ENCODE measurements around the gene SEC24D.

The SEC24D gene

DNA sequence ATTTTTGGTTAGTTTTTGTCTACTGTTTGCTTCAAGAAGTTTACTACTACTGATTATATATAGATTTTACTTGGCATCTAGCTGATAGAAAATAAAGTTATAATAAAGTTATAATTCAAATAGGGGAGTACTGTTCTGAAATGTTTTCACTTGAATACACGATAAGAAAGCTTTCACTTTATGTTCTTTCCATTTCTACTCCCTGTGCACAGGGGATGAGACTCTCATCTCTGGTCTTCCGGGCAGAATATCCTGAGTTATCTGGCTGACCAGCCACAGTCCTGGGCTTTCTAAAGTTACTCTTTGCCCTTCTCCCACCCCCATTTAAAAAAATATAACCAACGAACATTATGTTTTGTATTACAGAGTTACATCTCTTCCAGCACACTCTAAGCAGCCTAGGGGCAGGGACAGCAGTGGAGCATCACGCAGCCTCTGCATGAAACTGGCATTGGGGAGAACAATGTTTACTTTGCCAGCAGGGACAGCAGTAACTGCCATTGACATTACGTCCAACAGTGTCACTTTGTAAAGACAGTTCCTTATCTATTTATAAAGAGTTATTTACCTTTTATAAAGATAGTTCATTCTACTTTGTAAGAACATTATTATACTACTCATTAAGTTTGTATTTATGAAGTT, 86.5 kb downstream of the SEC24D start:
- DNase-seq = no peak
- TF ChIP-seq POLR2A (IDR thresholded peaks at IDR 0.05; ENCODE audit: low read length) (no peak), GATA1 (IDR thresholded peaks at IDR 0.05; ENCODE audit: low read depth, low read length) (no peak)

- TF ChIP-seq POLR2A (IDR thresholded peaks at IDR 0.05; ENCODE audit: low read length) = no peak
- no peak for TF ChIP-seq GATA1 (IDR thresholded peaks at IDR 0.05; ENCODE audit: low read depth, low read length)
These were observed 89.5 kb downstream of the SEC24D start for GRCh38 chr4:118746251-118746919.

GRCh38 chr4:118745357-118745756, 90.6 kb downstream of the SEC24D start:
- no peak for DNase-seq

More at GRCh38 chr4:118746251-118746919, 89.5 kb downstream of the SEC24D start:
- no peak for DNase-seq

GRCh38 chr4:118743867-118744266, 92.1 kb downstream of the SEC24D start:
- TF ChIP-seq POLR2A (IDR thresholded peaks at IDR 0.05; ENCODE audit: low read length) (no peak), GATA1 (IDR thresholded peaks at IDR 0.05; ENCODE audit: low read depth, low read length) (no peak)
- no peak for DNase-seq

More at GRCh38 chr4:118745357-118745756, 90.6 kb downstream of the SEC24D start:
- TF ChIP-seq GATA1 (IDR thresholded peaks at IDR 0.05; ENCODE audit: low read depth, low read length) (no peak), POLR2A (IDR thresholded peaks at IDR 0.05; ENCODE audit: low read length) (no peak)

DNA sequence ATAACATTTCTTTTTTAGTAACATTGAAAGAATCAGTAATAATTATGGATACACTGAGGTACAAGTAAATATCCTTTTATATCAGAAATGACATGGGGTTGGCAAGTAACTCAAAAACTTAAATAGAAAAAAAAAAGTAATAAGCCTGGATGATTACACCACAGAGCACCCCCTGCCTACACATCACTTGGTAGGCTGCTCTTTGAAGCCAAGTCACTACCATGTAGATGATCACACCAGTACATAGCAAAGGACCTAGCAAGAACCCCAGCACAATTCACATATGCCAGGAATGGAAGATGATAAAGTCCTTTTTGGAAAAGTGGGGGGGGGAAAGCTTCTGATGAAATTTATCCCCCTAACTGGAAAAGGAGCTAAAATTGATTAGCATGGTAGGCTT, 93.9 kb downstream of the SEC24D start:
- no peak for DNase-seq
- TF ChIP-seq GATA1 (IDR thresholded peaks at IDR 0.05; ENCODE audit: low read depth, low read length) (no peak), POLR2A (IDR thresholded peaks at IDR 0.05; ENCODE audit: low read length) (no peak)

DNA sequence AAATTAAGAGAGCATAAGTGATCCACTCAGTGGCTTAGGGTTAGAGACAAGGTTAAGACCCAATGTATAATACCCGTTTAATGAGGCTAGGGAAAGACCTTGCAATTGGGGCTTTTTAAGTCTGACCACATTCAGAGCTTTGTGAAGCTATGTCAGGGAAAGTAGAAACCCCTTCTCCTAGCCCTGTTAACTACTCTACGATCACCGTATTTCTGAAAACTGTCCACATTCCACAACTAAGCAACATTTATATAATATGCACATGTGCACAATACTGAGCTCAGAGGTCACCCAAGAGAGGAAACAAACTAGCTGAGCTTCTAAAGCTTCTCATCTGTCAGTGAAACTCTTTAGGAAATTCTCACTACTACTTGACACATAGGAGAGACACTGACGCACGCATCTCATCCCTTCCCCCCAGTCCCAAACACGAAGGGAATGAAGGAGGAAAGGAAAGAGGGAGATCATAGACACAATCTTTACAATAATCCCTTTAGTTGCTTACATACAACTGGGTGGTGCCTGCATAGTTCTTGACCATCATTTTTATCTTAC, 94.5 kb downstream of the SEC24D start:
- DNase-seq = no peak
- no peak for TF ChIP-seq GATA1 (IDR thresholded peaks at IDR 0.05; ENCODE audit: low read depth, low read length)
- no peak for TF ChIP-seq POLR2A (IDR thresholded peaks at IDR 0.05; ENCODE audit: low read length)

DNA sequence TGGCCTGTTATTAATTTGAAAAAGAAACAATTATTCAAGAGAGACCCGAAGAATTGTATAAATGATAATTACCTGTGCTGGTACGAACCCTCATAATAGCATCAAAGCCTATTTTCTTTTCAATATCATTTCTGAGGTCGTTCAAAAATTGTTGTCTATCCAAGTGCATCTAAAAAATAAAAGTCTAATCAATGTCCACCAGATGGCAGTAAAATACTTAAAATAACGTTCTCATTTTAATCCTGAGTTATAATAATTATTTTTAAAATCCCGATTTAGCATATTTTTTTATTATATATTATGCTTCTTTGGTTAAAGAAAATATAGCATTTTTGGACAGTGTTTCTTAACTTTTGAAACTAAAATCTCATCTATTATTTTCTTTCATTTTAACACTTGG, 95.1 kb downstream of the SEC24D start:
- no peak for TF ChIP-seq GATA1 (IDR thresholded peaks at IDR 0.05; ENCODE audit: low read depth, low read length)
- TF ChIP-seq POLR2A (IDR thresholded peaks at IDR 0.05; ENCODE audit: low read length) = no peak
- peak; percentile 9 to 46 for DNase-seq

DNA sequence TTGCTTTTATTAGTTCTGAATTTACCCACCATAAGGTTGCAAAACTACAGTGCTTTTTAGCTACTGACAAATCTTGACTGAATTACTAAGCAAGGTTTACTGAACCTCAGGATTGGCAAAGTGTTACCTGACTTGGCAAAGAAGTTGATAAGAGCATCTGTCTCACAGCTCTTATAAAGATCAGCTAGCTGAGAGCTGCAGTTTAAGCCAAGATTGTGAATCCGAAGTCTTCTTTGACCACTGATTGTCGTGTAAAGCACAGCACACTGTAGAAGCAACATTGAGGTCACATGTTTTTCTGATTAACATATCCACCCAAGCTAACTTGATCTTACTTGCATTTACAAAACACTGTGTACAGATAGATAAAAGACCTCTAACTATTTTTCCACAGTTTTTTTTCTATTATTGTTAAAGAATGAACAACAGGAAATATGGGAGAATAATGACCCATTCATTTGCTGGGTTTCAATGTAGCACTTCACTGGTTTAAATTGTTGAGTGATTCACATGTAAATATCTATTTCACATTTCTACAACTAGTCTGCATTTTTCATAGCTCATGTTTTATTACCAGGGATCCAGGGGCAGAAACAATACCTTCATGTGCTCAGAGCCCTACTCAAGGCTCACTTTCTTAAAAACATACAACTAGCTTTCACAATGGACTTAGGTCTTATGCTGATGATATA, 96.8 kb downstream of the SEC24D start:
- DNase-seq = no peak
- TF ChIP-seq GATA1 (IDR thresholded peaks at IDR 0.05; ENCODE audit: low read depth, low read length) (no peak), POLR2A (IDR thresholded peaks at IDR 0.05; ENCODE audit: low read length) (no peak)

DNA sequence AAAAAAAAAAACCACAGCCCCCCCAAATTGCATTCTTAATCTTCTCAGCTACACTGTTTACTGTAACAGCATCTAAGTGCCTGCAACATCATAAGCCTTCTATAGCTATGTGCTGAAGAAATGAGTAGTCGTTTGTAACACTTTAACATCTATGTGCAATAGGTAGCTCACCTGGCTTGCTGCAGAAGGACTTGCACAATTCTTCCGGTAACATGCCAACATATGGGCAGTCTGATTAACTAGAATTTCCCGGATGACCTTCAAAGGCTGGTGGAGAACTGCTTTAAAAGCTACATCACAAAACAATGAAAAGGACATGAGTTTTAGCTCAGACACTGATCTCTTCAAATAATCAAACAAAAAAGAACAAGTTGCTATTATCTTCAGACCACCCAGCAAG, 97.8 kb downstream of the SEC24D start:
- no peak for DNase-seq
- TF ChIP-seq GATA1 (IDR thresholded peaks at IDR 0.05; ENCODE audit: low read depth, low read length) (no peak), POLR2A (IDR thresholded peaks at IDR 0.05; ENCODE audit: low read length) (no peak)

GRCh38 chr4:118736900-118737299, 99.0 kb downstream of the SEC24D start:
- TF ChIP-seq POLR2A (IDR thresholded peaks at IDR 0.05; ENCODE audit: low read length) = no peak
- no peak for TF ChIP-seq GATA1 (IDR thresholded peaks at IDR 0.05; ENCODE audit: low read depth, low read length)
- no peak for DNase-seq

GRCh38 chr4:118734491-118735205, 101.3 kb downstream of the SEC24D start:
- no peak for DNase-seq
- TF ChIP-seq POLR2A (IDR thresholded peaks at IDR 0.05; ENCODE audit: low read length) (no peak), GATA1 (IDR thresholded peaks at IDR 0.05; ENCODE audit: low read depth, low read length) (no peak)

- TF ChIP-seq POLR2A (IDR thresholded peaks at IDR 0.05; ENCODE audit: low read length) (no peak), GATA1 (IDR thresholded peaks at IDR 0.05; ENCODE audit: low read depth, low read length) (no peak)
- DNase-seq = peak; percentile 60 to 78
These were observed 103.2 kb downstream of the SEC24D start for GRCh38 chr4:118732591-118733330.

DNA sequence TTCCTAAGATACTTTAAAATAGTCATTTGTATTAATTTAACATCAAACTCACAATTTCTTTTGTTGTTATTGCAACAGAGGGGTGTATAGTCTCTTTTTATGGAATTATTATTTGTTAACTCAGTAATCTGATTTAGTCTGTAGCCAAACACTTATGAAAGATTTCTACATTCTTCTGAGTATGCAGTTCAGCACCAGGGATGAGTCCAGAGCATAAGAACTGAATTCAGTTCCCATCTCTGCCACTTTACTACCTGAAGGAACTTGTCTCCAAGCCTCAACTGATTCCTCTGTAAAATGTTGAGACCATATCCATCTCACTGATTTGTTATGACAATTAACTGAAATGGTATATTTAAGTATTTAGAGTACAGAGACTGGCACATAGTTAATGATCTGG, 105.2 kb downstream of the SEC24D start:
- TF ChIP-seq POLR2A (IDR thresholded peaks at IDR 0.05; ENCODE audit: low read length) (no peak), GATA1 (IDR thresholded peaks at IDR 0.05; ENCODE audit: low read depth, low read length) (no peak)
- no peak for DNase-seq
